Measurements from ENCODE around the gene LAG3.

LAG3 gene

GRCh38 chr12:6771091-6771495, 1.2 kb upstream of the LAG3 start:
- TF ChIP-seq, protein P1, sequence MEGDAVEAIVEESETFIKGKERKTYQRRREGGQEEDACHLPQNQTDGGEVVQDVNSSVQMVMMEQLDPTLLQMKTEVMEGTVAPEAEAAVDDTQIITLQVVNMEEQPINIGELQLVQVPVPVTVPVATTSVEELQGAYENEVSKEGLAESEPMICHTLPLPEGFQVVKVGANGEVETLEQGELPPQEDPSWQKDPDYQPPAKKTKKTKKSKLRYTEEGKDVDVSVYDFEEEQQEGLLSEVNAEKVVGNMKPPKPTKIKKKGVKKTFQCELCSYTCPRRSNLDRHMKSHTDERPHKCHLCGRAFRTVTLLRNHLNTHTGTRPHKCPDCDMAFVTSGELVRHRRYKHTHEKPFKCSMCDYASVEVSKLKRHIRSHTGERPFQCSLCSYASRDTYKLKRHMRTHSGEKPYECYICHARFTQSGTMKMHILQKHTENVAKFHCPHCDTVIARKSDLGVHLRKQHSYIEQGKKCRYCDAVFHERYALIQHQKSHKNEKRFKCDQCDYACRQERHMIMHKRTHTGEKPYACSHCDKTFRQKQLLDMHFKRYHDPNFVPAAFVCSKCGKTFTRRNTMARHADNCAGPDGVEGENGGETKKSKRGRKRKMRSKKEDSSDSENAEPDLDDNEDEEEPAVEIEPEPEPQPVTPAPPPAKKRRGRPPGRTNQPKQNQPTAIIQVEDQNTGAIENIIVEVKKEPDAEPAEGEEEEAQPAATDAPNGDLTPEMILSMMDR (conservative IDR thresholded peaks at IDR 0.05; ENCODE audit: control insufficient read depth, insufficient read depth, low read depth, low read length), result no peak
- H3K4me3 ChIP-seq (ENCODE audit: control insufficient read depth, low read depth, low read length), result no peak overlapping the region
- peak; percentile 44 for DNase-seq (ENCODE audit: low read depth)

DNA sequence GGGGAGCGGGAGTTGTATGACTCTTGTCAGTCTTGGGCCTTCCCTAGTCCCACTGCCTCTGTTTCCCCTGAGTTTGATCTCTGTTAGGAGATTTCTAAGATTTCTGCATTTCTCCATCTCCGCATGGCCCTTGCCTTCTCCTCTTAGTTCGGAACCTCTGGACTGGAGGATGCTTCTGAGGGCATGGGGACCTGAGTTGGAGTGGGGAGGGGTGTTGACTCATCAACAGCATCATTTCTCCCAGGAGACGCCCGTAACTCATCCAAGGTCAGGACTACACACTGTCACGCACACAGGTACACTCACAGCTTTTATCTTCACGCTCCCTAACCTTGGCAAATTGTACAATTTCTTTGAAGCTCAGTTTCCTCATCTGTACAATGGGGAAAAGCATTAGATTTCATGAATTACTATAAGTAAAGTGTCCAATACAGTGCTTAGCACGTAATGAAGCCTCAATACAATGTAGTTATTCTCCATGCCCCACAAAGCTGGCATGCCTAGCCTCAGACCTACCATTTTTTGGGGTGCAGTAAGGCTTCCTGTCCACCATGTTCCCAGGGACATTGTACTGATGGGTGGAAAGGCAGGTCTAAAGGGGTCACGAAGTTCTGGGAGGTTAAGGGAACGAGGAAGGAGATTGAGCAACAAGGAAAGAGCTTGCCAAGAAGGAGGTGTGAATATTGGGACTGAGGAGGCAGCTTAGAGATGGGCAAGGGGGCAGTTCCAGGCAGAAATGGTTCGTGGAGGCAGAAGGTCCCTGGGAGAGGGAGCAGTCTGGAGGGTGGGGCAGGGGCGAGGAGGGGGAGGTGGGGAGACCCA, 600 bp upstream of the LAG3 start:
- no peak overlapping the region for H3K4me3 ChIP-seq (ENCODE audit: control insufficient read depth, low read depth, low read length)
- TF ChIP-seq, protein P1 (conservative IDR thresholded peaks at IDR 0.05; ENCODE audit: control insufficient read depth, insufficient read depth, low read depth, low read length), result no peak
- DNase-seq (ENCODE audit: low read depth), result peak; percentile 49

DNA sequence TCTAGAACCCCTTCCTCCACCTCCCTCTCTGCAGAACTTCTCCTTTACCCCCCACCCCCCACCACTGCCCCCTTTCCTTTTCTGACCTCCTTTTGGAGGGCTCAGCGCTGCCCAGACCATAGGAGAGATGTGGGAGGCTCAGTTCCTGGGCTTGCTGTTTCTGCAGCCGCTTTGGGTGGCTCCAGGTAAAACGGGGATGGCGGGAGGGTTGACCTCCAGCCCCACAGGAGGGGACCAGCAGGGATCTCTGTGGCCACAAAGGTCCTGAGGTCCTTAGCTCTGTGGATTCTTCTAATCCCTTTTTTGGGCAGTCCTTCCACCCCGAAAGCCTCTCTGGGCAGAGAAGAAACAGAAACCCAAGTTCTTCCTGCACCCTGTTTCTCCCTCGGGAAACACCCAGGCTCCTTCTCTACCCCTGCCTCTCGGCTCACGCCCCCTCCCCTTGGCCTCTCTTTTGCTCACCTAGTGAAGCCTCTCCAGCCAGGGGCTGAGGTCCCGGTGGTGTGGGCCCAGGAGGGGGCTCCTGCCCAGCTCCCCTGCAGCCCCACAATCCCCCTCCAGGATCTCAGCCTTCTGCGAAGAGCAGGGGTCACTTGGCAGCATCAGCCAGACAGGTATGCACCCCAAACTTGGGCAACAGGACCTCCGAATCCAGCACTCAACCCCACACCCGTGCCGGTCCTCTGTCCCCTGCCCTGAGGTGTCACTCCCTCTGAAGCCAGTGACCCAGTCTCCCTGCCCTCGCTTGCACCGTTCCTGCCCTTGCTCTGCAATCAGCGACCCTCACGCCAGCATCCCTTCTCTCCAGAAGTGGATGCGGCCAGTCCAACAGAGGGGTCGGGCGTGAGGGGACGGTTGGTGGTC, 638 bp downstream of the LAG3 start:
- TF ChIP-seq, protein P1 (conservative IDR thresholded peaks at IDR 0.05; ENCODE audit: control insufficient read depth, insufficient read depth, low read depth, low read length), result no peak
- H3K4me3 ChIP-seq (ENCODE audit: control insufficient read depth, low read depth, low read length), result no peak overlapping the region
- no peak for DNase-seq (ENCODE audit: low read depth)

DNA sequence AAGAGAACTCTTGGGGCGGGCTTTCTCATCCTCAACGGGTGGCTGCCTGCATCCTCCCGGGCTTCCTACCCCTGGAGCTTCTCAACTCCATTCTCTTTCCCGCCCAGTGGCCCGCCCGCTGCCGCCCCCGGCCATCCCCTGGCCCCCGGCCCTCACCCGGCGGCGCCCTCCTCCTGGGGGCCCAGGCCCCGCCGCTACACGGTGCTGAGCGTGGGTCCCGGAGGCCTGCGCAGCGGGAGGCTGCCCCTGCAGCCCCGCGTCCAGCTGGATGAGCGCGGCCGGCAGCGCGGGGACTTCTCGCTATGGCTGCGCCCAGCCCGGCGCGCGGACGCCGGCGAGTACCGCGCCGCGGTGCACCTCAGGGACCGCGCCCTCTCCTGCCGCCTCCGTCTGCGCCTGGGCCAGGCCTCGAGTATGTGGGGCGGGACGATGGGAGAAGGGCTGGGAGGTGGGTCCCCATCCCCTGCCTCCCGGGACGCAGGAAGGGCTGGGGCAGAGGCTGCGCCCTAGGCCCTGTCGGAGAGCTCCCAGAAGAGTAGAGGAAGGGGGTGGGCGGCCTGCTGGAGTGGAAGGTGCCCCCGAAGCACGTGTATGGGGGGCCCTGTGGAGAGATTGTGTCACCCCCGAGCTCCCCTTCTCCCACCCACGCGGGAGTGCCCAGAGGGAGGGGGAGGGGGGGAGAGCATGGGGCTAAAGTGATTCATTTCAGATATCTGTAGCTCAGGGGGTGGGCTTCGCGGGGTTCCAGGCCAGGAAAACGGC, 1.5 kb downstream of the LAG3 start:
- TF ChIP-seq, protein P1 (conservative IDR thresholded peaks at IDR 0.05; ENCODE audit: control insufficient read depth, insufficient read depth, low read depth, low read length), result no peak
- no peak for DNase-seq (ENCODE audit: low read depth)
- no peak overlapping the region for H3K4me3 ChIP-seq (ENCODE audit: control insufficient read depth, low read depth, low read length)

DNA sequence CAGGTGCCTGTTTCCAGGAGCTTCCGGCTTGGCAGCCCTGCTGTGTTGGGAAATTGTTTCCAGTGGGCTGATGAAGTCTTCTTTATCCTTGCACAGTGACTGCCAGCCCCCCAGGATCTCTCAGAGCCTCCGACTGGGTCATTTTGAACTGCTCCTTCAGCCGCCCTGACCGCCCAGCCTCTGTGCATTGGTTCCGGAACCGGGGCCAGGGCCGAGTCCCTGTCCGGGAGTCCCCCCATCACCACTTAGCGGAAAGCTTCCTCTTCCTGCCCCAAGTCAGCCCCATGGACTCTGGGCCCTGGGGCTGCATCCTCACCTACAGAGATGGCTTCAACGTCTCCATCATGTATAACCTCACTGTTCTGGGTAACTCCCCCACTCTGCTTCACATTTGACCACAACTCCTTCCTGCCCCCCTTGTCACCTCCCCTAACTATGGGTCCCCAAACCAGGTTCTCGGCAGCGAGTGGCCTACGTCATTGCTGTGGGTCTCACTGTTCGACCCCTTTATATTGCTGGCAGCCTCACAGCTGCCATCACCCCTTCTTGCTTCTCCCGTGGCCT, 2.3 kb downstream of the LAG3 start:
- no peak overlapping the region for H3K4me3 ChIP-seq (ENCODE audit: control insufficient read depth, low read depth, low read length)
- DNase-seq (ENCODE audit: low read depth), result no peak
- TF ChIP-seq, protein P1 (conservative IDR thresholded peaks at IDR 0.05; ENCODE audit: control insufficient read depth, insufficient read depth, low read depth, low read length), result no peak

All from fibroblast of mammary gland (primary cell).